Keratinocyte (primary cell): Measurements from ENCODE around the gene TELO2. TPM values are rescaled to one million over a fixed set of nuclear protein-coding genes. Genes with fewer than 3 reads are reported as not detected.

ENCODE experiments used
- DNase-seq: peaks from one replicate; pipeline ENCODE4 v3.0.0-alpha.2; 2011; ENCODE audit warnings: low read depth, missing footprints, low spot score
- FAIRE-seq: peaks from 2 replicates; lab custom pipeline; 2011; peaks lifted over from hg19 to GRCh38; lab: Jason Lieb, UNC
- H2AFZ ChIP-seq: 2 replicates; pipeline ENCODE4 v1.6.0; 2012; ENCODE audit warnings: low read length, control low read depth, inconsistent platforms; ENCODE audit not compliant: control insufficient read depth
- H3K27ac ChIP-seq: 2 replicates; pipeline ENCODE4 v1.5.1; 2011; ENCODE audit warnings: low read length; ENCODE audit not compliant: control insufficient read depth, insufficient read depth
- H3K27me3 ChIP-seq: 3 replicates; pipeline ENCODE4 v1.6.0; 2011; ENCODE audit warnings: low read length; ENCODE audit not compliant: control insufficient read depth, insufficient read depth; ENCODE audit errors: extremely low read depth
- H3K36me3 ChIP-seq, 2 experiments: 2 replicates in 1 of 2; 3 replicates in 1 of 2; pipeline ENCODE4 v1.5.1; 2011; ENCODE audit warnings: low read length in 2 of 2, mild to moderate bottlenecking in 1 of 2; ENCODE audit not compliant: control insufficient read depth in 2 of 2, insufficient read depth in 2 of 2; ENCODE audit errors: extremely low read depth in 1 of 2
- H3K4me1 ChIP-seq: 3 replicates; pipeline ENCODE4 v1.5.1; 2011; ENCODE audit warnings: low read length; ENCODE audit not compliant: control insufficient read depth, insufficient read depth; ENCODE audit errors: extremely low read depth
- H3K4me2 ChIP-seq: 3 replicates; pipeline ENCODE4 v1.6.0; 2011; ENCODE audit warnings: low read depth, low read length; ENCODE audit not compliant: control insufficient read depth, insufficient read depth; ENCODE audit errors: extremely low read depth
- H3K4me3 ChIP-seq, 3 experiments: fragments of 200-600 bp in 1 of 3; sonication (generic) in 1 of 3; 2 replicates in 2 of 3; 3 replicates in 1 of 3; pipeline ENCODE4 v1.5.1; 2011 to 2016; ENCODE audit warnings: low read length in 3 of 3, mild to moderate bottlenecking in 3 of 3, control low read depth in 2 of 3, inconsistent platforms in 1 of 3, low read depth in 1 of 3, mixed read lengths in 1 of 3, mixed run types in 1 of 3, moderate library complexity in 1 of 3; ENCODE audit not compliant: control insufficient read depth in 2 of 3, insufficient read depth in 2 of 3; ENCODE audit errors: extremely low read depth in 1 of 3
- H3K79me2 ChIP-seq: 2 replicates; pipeline ENCODE4 v1.6.0; 2012; ENCODE audit warnings: low read length; ENCODE audit not compliant: control insufficient read depth, insufficient read depth
- H3K9ac ChIP-seq: 3 replicates; pipeline ENCODE4 v1.6.0; 2011; ENCODE audit warnings: low read length; ENCODE audit not compliant: control insufficient read depth, insufficient read depth; ENCODE audit errors: extremely low read depth
- H3K9me1 ChIP-seq: 3 replicates; pipeline ENCODE4 v1.6.0; 2011; ENCODE audit warnings: low read length; ENCODE audit not compliant: control insufficient read depth, insufficient read depth; ENCODE audit errors: extremely low read depth
- H3K9me3 ChIP-seq: 2 replicates; pipeline ENCODE4 v1.5.1; 2012; ENCODE audit warnings: low read depth, low read length; ENCODE audit not compliant: control insufficient read depth
- H4K20me1 ChIP-seq: 3 replicates; pipeline ENCODE4 v1.6.0; 2011; ENCODE audit warnings: low read length; ENCODE audit not compliant: control insufficient read depth, insufficient read depth; ENCODE audit errors: extremely low read depth
- EZH2 ChIP-seq: IDR thresholded peaks from one replicate; pipeline ENCODE4 v1.6.1; 2012; ENCODE audit warnings: inconsistent platforms, mild to moderate bottlenecking, low read length, moderate library complexity
- dilution Hi-C: fragments of 300-500 bp; cut with MboI; formaldehyde crosslinking; loops from one replicate; pipeline ENCODE4 v1.7.0; 2020; ENCODE audit warnings: low sequenced_read_pairs; ENCODE audit not compliant: extremely low pct_ligation_motif_present
- polyA plus RNA-seq, 5 experiments: library from polyadenylated mRNA; depleted of rRNA in 3 of 5; stranded (reverse) in 3 of 5; stranded (forward) in 1 of 5; unstranded in 1 of 5; fragments of >200 nt; gene quantifications; 1 replicate in 1 of 5; 2 replicates in 3 of 5; 3 replicates in 1 of 5; pipeline versions ENCODE4 v1.2.1 to v1.2.3, GENCODE V29; 2011 to 2012; ENCODE audit warnings: missing spikeins in 2 of 5, low read depth in 1 of 5, low replicate concordance in 1 of 5
- TF ChIP-seq, protein P1 (sequence below), 3 experiments: IDR thresholded peaks in 1 of 3; conservative IDR thresholded peaks in 1 of 3; optimal IDR thresholded peaks in 1 of 3; 2 replicates in 2 of 3; 3 replicates in 1 of 3; pipeline versions ENCODE3 to v1.5.1; 2011; ENCODE audit warnings: low read length in 3 of 3, mild to moderate bottlenecking in 3 of 3, moderate library complexity in 2 of 3, control low read depth in 1 of 3, inconsistent platforms in 1 of 3; ENCODE audit not compliant: insufficient read depth in 2 of 3; ENCODE audit errors: extremely low read depth in 1 of 3

The TELO2 gene
- polyA plus RNA-seq, 1 donor (not counting 4 experiments of a cell fraction or from before 2014, with no cell fraction given), result 7.9 TPM

GRCh38 chr16:1552129-1552528, 59.0 kb downstream of the TELO2 start:
- Histone ChIP-seq H3K27ac (no peak overlapping the region), H3K9me1 (peaks cover 2% of the 10 kb centered on the region), H4K20me1 (no peaks in the 10 kb centered on the region), H3K9me3 (no peaks in the 10 kb centered on the region), H3K36me3 (peaks cover 0 to 2% of the 10 kb centered on the region in 2 experiments), H3K4me2 (no peak overlapping the region), H3K27me3 (no peaks in the 10 kb centered on the region), H2AFZ (no peak overlapping the region), H3K4me3 (no peak overlapping the region), H3K9ac (no peak overlapping the region), H3K79me2 (no peaks in the 10 kb centered on the region), H3K4me1 (peaks cover 15% of the 10 kb centered on the region)
- dilution Hi-C loops, result no loop called here
- DNase-seq, result no peak
- TF ChIP-seq, protein P1, sequence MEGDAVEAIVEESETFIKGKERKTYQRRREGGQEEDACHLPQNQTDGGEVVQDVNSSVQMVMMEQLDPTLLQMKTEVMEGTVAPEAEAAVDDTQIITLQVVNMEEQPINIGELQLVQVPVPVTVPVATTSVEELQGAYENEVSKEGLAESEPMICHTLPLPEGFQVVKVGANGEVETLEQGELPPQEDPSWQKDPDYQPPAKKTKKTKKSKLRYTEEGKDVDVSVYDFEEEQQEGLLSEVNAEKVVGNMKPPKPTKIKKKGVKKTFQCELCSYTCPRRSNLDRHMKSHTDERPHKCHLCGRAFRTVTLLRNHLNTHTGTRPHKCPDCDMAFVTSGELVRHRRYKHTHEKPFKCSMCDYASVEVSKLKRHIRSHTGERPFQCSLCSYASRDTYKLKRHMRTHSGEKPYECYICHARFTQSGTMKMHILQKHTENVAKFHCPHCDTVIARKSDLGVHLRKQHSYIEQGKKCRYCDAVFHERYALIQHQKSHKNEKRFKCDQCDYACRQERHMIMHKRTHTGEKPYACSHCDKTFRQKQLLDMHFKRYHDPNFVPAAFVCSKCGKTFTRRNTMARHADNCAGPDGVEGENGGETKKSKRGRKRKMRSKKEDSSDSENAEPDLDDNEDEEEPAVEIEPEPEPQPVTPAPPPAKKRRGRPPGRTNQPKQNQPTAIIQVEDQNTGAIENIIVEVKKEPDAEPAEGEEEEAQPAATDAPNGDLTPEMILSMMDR (optimal IDR thresholded peaks at IDR 0.05 in 1 of 3, IDR thresholded peaks at IDR 0.05 in 1 of 3, conservative IDR thresholded peaks at IDR 0.05 in 1 of 3; ENCODE audit: extremely low read depth in 1 of 3, insufficient read depth in 2 of 3, low read length in 3 of 3), result no peak
- TF ChIP-seq EZH2, result no peak
- no peak for FAIRE-seq

GRCh38 chr16:1553946-1554825, 61.0 kb downstream of the TELO2 start:
- TF ChIP-seq EZH2, result no peak
- FAIRE-seq (no peak), DNase-seq (no peak)
- H3K4me1 ChIP-seq, result peaks cover 4% of the 10 kb centered on the region
- H3K4me2 ChIP-seq, result no peak overlapping the region
- no peak overlapping the region for H2AFZ ChIP-seq
- H3K9me3 ChIP-seq, result no peaks in the 10 kb centered on the region
- no peak overlapping the region for H3K9ac ChIP-seq
- H3K9me1 ChIP-seq, result peaks cover 2% of the 10 kb centered on the region
- no peak overlapping the region for H3K27ac ChIP-seq
- H3K79me2 ChIP-seq, result no peaks in the 10 kb centered on the region
- no peak overlapping the region for H3K4me3 ChIP-seq
- H3K36me3 ChIP-seq, result peaks cover 2 to 8% of the 10 kb centered on the region in 2 experiments
- H4K20me1 ChIP-seq, result no peaks in the 10 kb centered on the region
- dilution Hi-C loops, result no loop called here
- no peaks in the 10 kb centered on the region for H3K27me3 ChIP-seq
